HG03159 (cell line): ENCODE measurements around the gene CD300E.
"Not testable (repeated sequence)": the region's sequence is repeated elsewhere in the genome, so short reads cannot be mapped to it uniquely, and the experiment has no call there.

ENCODE experiments used
- ATAC-seq: cut with Tn5 transposase; IDR thresholded peaks from one replicate; pipeline ENCODE4 v1.9.1; 2021; ENCODE audit warnings: mild to moderate bottlenecking, moderate library complexity; ENCODE audit not compliant: unreplicated experiment

Gene CD300E

GRCh38 chr17:74601944-74602572 lies 21.5 kb downstream of the CD300E start:
- no peak for ATAC-seq

- ATAC-seq, result no peak
These were observed 24.0 kb downstream of the CD300E start for GRCh38 chr17:74599448-74599939.

GRCh38 chr17:74599023-74599399 lies 24.5 kb downstream of the CD300E start:
- ATAC-seq, result no peak

GRCh38 chr17:74598346-74599022 lies 25.1 kb downstream of the CD300E start:
- no peak for ATAC-seq

GRCh38 chr17:74597069-74597790 lies 26.3 kb downstream of the CD300E start:
- no peak for ATAC-seq

GRCh38 chr17:74595037-74595750 lies 28.3 kb downstream of the CD300E start:
- no peak for ATAC-seq

- ATAC-seq, result no peak
These were observed 31.2 kb downstream of the CD300E start, which contains the start of gene CD300LD for GRCh38 chr17:74592087-74592990. Gene CD300LD (minus strand): TSS chr17:74592283. CDS start chr17:74592202, 81 bp downstream.

- ATAC-seq, result no peak
These were observed 32.0 kb downstream of the CD300E start for GRCh38 chr17:74591503-74591902.

- no peak for ATAC-seq
These were observed 37.8 kb downstream of the CD300E start for GRCh38 chr17:74585711-74586110.

- no peak for ATAC-seq
These were observed 39.1 kb downstream of the CD300E start for GRCh38 chr17:74584292-74585060.

- no peak for ATAC-seq
These were observed 40.9 kb downstream of the CD300E start for GRCh38 chr17:74582633-74583032.

GRCh38 chr17:74579900-74580299 lies 43.6 kb downstream of the CD300E start:
- no peak for ATAC-seq

GRCh38 chr17:74578979-74579378 lies 44.6 kb downstream of the CD300E start:
- no peak for ATAC-seq

GRCh38 chr17:74574489-74575142 lies 48.9 kb downstream of the CD300E start:
- ATAC-seq, result no peak

GRCh38 chr17:74573635-74574034 lies 49.9 kb downstream of the CD300E start:
- ATAC-seq, result not testable (repeated sequence)

- no peak for ATAC-seq
These were observed 50.4 kb downstream of the CD300E start for GRCh38 chr17:74573169-74573568.

GRCh38 chr17:74571621-74572270 lies 51.8 kb downstream of the CD300E start:
- ATAC-seq, result no peak
